PC-9 (cell line): ENCODE results near the gene CDC42EP3.

Experiments used
- CTCF ChIP-seq: fragments of 200-600 bp; sonication (generic); conservative IDR thresholded peaks from 2 replicates; pipeline ENCODE4 v1.6.1; 2017; ENCODE audit warnings: mixed run types, antibody characterized with exemption, mild to moderate bottlenecking, moderate library complexity
- EZH2 ChIP-seq: fragments of 200-600 bp; sonication (generic); IDR thresholded peaks from 2 replicates; pipeline ENCODE4 v1.8.0; 2017; ENCODE audit warnings: antibody characterized with exemption, low read depth

GRCh38 chr2:37593024-37593423 lies 78.4 kb downstream of the CDC42EP3 start:
- no peak for TF ChIP-seq CTCF
- no peak for TF ChIP-seq EZH2
